HL-60 (cell line): ENCODE results near the gene UCN2. TPM values are rescaled to one million over a fixed set of nuclear protein-coding genes. Genes with fewer than 3 reads are reported as not detected.

Source experiments
- DNase-seq, 2 experiments: peaks; one replicate each; pipeline ENCODE4 v3.0.0-alpha.2; 2010 to 2020; ENCODE audit warnings: low read depth in 1 of 2, low spot score in 1 of 2
- H3K27ac ChIP-seq: fragments of 250-450 bp; sonication (Bioruptor Pico); replicated peaks from 2 replicates; pipeline ENCODE4 v1.5.1; 2020; ENCODE audit warnings: mild to moderate bottlenecking, moderate library complexity
- H3K27me3 ChIP-seq: fragments of 250-450 bp; sonication (Bioruptor Pico); 2 replicates; pipeline ENCODE4 v1.5.1; 2021; ENCODE audit warnings: mild to moderate bottlenecking, moderate library complexity; ENCODE audit not compliant: insufficient read depth, poor library complexity, severe bottlenecking
- H3K4me3 ChIP-seq: replicated peaks from 2 replicates; pipeline ENCODE4 v1.5.1; 2011; ENCODE audit warnings: mild to moderate bottlenecking, control low read depth, low read length; ENCODE audit not compliant: insufficient read depth
- GABPA ChIP-seq: IDR thresholded peaks from 2 replicates; pipeline ENCODE4 v1.6.1; 2012; ENCODE audit warnings: low read depth
- POLR2AphosphoS5 ChIP-seq: IDR thresholded peaks from 2 replicates; pipeline ENCODE4 v1.6.1; 2012; ENCODE audit warnings: low read depth
- REST ChIP-seq: IDR thresholded peaks from 2 replicates; pipeline ENCODE4 v1.6.1; 2012; ENCODE audit warnings: low read depth; ENCODE audit not compliant: insufficient replicate concordance
- SPI1 ChIP-seq: IDR thresholded peaks from 2 replicates; pipeline ENCODE4 v1.6.1; 2012; ENCODE audit warnings: low read depth, mild to moderate bottlenecking, borderline replicate concordance
- microRNA-seq: library from miRNA; unstranded; fragments of <30 nt; microRNA quantifications from one replicate; pipeline ENCODE4, GENCODE V29; 2018
- TF ChIP-seq, protein P1 (sequence below): IDR thresholded peaks from one replicate; pipeline ENCODE4 v1.5.1; 2011; ENCODE audit warnings: low read length, control low read depth, inconsistent platforms; ENCODE audit not compliant: insufficient read depth

Gene UCN2

DNA sequence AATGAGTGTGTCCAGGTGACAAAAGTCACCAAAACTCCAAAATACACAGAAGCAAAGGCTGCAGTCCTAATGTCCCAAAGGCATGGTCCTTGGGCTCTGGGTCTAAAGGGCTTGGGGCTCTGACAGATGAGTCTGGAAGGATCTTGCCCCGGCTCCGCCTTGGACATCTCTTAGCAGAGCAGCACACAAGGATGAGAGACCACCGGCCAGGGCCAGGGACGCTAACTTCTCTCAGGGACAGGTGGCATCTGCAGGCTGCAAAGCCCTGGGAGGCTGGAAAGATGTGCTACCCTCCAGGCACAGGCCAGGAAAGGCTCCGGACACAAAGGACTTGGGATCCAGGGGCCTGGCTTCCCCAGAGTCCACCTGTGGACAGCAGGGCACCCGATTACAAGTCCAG, 45.5 kb downstream of the UCN2 start:
- DNase-seq: no peak
- TF ChIP-seq POLR2AphosphoS5: no peak
- TF ChIP-seq GABPA: no peak
- no peak for TF ChIP-seq SPI1
- no peak for TF ChIP-seq REST
- Histone ChIP-seq H3K27me3 (no peaks in the 10 kb centered on the region), H3K4me3 (no peak overlapping the region), H3K27ac (no peak overlapping the region)

GRCh38 chr3:48516571-48516970, 47.0 kb downstream of the UCN2 start:
- DNase-seq: no peak
- no peak overlapping the region for H3K27ac ChIP-seq
- TF ChIP-seq, protein P1, sequence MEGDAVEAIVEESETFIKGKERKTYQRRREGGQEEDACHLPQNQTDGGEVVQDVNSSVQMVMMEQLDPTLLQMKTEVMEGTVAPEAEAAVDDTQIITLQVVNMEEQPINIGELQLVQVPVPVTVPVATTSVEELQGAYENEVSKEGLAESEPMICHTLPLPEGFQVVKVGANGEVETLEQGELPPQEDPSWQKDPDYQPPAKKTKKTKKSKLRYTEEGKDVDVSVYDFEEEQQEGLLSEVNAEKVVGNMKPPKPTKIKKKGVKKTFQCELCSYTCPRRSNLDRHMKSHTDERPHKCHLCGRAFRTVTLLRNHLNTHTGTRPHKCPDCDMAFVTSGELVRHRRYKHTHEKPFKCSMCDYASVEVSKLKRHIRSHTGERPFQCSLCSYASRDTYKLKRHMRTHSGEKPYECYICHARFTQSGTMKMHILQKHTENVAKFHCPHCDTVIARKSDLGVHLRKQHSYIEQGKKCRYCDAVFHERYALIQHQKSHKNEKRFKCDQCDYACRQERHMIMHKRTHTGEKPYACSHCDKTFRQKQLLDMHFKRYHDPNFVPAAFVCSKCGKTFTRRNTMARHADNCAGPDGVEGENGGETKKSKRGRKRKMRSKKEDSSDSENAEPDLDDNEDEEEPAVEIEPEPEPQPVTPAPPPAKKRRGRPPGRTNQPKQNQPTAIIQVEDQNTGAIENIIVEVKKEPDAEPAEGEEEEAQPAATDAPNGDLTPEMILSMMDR: no peak
- TF ChIP-seq REST (no peak), SPI1 (no peak), POLR2AphosphoS5 (no peak), GABPA (no peak)
- no peak overlapping the region for H3K4me3 ChIP-seq
- H3K27me3 ChIP-seq: no peaks in the 10 kb centered on the region

DNA sequence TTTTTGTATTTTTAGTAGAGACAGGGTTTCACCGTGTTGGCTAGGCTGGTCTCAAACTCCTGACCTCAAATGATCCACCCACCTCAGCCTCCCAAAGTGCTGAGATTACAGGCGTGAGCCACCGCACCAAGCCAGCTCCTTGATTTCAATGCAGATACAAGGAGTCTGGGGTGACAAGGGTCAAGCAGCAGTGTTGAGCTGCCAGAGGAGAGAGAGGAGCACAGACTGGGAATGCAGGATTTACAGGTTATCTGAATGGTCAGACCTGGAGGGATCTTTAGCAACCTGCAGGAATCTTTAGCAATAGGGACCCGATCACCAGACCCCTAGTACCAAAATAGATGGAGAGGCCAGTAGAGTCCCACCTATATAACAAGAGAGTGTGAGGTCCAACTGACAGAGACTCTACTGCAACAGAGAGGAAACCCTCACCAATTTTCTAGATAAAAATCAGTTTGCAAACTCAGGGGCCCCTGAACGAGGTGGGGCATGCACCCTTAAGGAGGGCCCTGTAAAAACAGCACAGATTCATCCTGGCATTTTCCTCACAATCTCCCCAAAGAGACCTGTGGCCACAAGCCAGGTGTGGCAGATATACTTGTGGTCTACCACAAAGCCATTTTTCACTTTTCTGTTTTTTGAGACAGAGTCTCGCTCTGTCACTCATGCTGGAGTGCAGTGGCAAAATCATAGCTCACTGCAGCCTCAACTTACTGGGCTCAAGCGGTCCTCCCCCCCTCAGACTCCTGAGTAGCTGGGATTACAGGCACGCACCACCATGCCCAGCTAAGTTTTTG, 49.0 kb downstream of the UCN2 start:
- Histone ChIP-seq H3K27ac (no peak overlapping the region), H3K4me3 (no peak overlapping the region), H3K27me3 (no peaks in the 10 kb centered on the region)
- TF ChIP-seq, protein P1: no peak
- TF ChIP-seq POLR2AphosphoS5 (no peak), GABPA (no peak), SPI1 (no peak), REST (no peak)
- DNase-seq: no peak

Small RNAs within 50 kb of the gene (microRNA-seq; reads per million reads assigned to microRNA genes)
- gene MIR6823: not detected
- gene MIR711: not detected
